ENCODE measurements around the gene PTCD1.

DNA sequence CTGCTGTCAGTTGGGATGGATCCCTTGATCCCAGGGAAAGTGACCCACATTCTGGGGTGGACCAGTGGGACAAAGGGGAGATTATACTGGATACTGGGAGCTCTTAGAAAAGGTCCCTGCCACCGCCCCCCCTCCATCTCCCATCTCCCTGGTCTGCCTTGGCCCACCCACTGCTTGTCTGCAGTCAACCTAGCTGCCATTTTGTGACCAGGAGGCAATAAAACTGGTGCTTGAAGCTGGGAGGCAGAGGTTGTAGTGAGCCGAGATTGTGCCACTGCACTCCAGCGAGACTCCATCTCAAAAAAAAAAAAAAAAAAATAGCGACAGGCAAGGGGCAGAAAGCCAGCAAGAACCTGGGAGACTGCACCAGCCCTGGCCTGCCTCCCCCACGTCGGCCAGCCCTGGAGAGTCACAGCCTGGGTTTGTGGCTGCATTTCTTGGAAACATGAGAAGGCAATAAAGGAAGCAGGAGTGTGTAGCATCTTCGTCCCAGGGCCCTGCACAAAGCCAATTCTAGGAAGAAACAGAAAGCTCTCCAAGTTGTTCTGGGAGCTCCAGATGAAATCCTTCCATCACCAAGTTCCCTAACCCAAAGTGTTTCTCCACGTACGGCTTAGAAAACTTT lies 68.7 kb downstream of the PTCD1 start:
- TF ChIP-seq, protein P1, sequence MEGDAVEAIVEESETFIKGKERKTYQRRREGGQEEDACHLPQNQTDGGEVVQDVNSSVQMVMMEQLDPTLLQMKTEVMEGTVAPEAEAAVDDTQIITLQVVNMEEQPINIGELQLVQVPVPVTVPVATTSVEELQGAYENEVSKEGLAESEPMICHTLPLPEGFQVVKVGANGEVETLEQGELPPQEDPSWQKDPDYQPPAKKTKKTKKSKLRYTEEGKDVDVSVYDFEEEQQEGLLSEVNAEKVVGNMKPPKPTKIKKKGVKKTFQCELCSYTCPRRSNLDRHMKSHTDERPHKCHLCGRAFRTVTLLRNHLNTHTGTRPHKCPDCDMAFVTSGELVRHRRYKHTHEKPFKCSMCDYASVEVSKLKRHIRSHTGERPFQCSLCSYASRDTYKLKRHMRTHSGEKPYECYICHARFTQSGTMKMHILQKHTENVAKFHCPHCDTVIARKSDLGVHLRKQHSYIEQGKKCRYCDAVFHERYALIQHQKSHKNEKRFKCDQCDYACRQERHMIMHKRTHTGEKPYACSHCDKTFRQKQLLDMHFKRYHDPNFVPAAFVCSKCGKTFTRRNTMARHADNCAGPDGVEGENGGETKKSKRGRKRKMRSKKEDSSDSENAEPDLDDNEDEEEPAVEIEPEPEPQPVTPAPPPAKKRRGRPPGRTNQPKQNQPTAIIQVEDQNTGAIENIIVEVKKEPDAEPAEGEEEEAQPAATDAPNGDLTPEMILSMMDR (conservative IDR thresholded peaks at IDR 0.05 in 1 of 2, IDR thresholded peaks at IDR 0.05 in 1 of 2; ENCODE audit: low read depth in 1 of 2, low read length in 2 of 2), result no peak
- no peak for TF ChIP-seq EZH2 (IDR thresholded peaks at IDR 0.05; ENCODE audit: low read length, missing control alignments)

All from fibroblast of lung (primary cell).